ENCODE measurements around the gene SEC11A. TPM values are rescaled to one million over a fixed set of nuclear protein-coding genes. Genes with fewer than 3 reads are reported as not detected.

The SEC11A gene
- total RNA-seq, 1 donor = 202 TPM

GRCh38 chr15:84624359-84624758, 91.6 kb downstream of the SEC11A start:
- no peak overlapping the region for H3K27ac ChIP-seq (ENCODE audit: low read depth, low read length)
- peaks cover 25% of the 10 kb centered on the region for H3K9me3 ChIP-seq (ENCODE audit: low read depth, low read length)
- no peaks in the 10 kb centered on the region for H3K4me1 ChIP-seq (ENCODE audit: insufficient read depth, low read length)
- H3K4me2 ChIP-seq (ENCODE audit: insufficient read depth, low read length) = no peak overlapping the region
- DNase-seq (ENCODE audit: insufficient read length, low spot score, missing footprints) = no peak
- H2AFZ ChIP-seq (ENCODE audit: low read length) = no peak overlapping the region
- H3K79me2 ChIP-seq (ENCODE audit: insufficient read depth, low read length) = no peaks in the 10 kb centered on the region
- H3K27me3 ChIP-seq (ENCODE audit: insufficient read depth, low read length) = no peaks in the 10 kb centered on the region
- no peaks in the 10 kb centered on the region for H4K20me1 ChIP-seq (ENCODE audit: insufficient read depth, low read length)
- H3K36me3 ChIP-seq (ENCODE audit: insufficient read depth, low read length) = peaks cover 21% of the 10 kb centered on the region
- no peak overlapping the region for H3K4me3 ChIP-seq (ENCODE audit: insufficient read depth, low read length)
- no peak for TF ChIP-seq CTCF (IDR thresholded peaks at IDR 0.05; ENCODE audit: extremely low read depth, low read depth, low read length)

DNA sequence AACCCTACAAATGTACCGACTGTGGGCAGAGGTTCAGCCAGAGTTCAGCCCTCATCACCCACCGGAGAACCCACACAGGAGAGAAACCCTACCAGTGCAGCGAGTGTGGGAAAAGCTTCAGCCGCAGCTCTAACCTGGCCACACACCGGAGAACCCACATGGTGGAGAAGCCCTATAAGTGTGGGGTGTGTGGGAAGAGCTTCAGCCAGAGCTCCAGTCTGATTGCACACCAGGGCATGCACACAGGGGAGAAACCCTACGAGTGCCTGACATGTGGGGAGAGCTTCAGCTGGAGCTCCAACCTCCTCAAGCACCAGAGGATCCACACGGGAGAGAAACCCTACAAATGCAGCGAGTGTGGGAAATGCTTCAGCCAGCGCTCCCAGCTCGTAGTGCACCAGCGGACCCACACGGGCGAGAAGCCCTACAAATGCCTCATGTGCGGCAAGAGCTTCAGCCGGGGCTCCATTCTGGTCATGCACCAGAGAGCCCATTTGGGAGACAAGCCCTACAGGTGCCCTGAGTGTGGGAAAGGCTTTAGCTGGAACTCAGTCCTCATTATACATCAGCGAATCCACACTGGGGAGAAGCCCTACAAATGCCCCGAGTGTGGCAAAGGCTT, 94.5 kb downstream of the SEC11A start:
- TF ChIP-seq CTCF (IDR thresholded peaks at IDR 0.05; ENCODE audit: extremely low read depth, low read depth, low read length) = no peak
- no peak overlapping the region for H3K4me2 ChIP-seq (ENCODE audit: insufficient read depth, low read length)

DNA sequence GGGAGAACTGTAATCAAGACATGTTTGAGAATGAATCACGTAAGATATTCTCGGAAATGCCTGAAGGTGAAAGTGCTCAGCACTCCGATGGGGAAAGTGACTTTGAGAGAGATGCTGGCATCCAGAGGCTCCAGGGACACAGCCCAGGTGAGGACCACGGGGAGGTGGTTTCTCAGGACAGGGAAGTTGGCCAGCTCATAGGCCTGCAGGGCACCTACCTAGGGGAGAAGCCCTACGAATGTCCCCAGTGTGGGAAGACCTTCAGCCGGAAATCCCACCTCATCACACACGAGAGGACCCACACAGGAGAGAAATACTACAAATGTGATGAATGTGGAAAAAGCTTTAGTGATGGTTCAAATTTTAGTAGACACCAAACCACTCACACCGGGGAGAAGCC, 95.3 kb downstream of the SEC11A start:
- no peak for DNase-seq (ENCODE audit: insufficient read length, low spot score, missing footprints)

More for the DNA sequence above, 94.5 kb downstream of the SEC11A start:
- H3K79me2 ChIP-seq (ENCODE audit: insufficient read depth, low read length) = no peaks in the 10 kb centered on the region
- no peaks in the 10 kb centered on the region for H3K27me3 ChIP-seq (ENCODE audit: insufficient read depth, low read length)
- no peak overlapping the region for H3K4me3 ChIP-seq (ENCODE audit: insufficient read depth, low read length)
- no peaks in the 10 kb centered on the region for H4K20me1 ChIP-seq (ENCODE audit: insufficient read depth, low read length)
- H3K9me3 ChIP-seq (ENCODE audit: low read depth, low read length) = peaks cover 25% of the 10 kb centered on the region
- H2AFZ ChIP-seq (ENCODE audit: low read length) = no peak overlapping the region
- DNase-seq (ENCODE audit: insufficient read length, low spot score, missing footprints) = no peak
- H3K36me3 ChIP-seq (ENCODE audit: insufficient read depth, low read length) = peaks cover 21% of the 10 kb centered on the region
- no peaks in the 10 kb centered on the region for H3K4me1 ChIP-seq (ENCODE audit: insufficient read depth, low read length)
- no peak overlapping the region for H3K27ac ChIP-seq (ENCODE audit: low read depth, low read length)

More for the DNA sequence above, 95.3 kb downstream of the SEC11A start:
- no peak overlapping the region for H3K27ac ChIP-seq (ENCODE audit: low read depth, low read length)
- H3K36me3 ChIP-seq (ENCODE audit: insufficient read depth, low read length) = peaks cover 21% of the 10 kb centered on the region
- no peak for TF ChIP-seq CTCF (IDR thresholded peaks at IDR 0.05; ENCODE audit: extremely low read depth, low read depth, low read length)
- no peaks in the 10 kb centered on the region for H4K20me1 ChIP-seq (ENCODE audit: insufficient read depth, low read length)
- no peaks in the 10 kb centered on the region for H3K4me1 ChIP-seq (ENCODE audit: insufficient read depth, low read length)
- H3K27me3 ChIP-seq (ENCODE audit: insufficient read depth, low read length) = no peaks in the 10 kb centered on the region
- H3K79me2 ChIP-seq (ENCODE audit: insufficient read depth, low read length) = no peaks in the 10 kb centered on the region
- peaks cover 25% of the 10 kb centered on the region for H3K9me3 ChIP-seq (ENCODE audit: low read depth, low read length)
- H2AFZ ChIP-seq (ENCODE audit: low read length) = no peak overlapping the region
- H3K4me2 ChIP-seq (ENCODE audit: insufficient read depth, low read length) = no peak overlapping the region
- H3K4me3 ChIP-seq (ENCODE audit: insufficient read depth, low read length) = no peak overlapping the region

Other genes with a start within 250 kb of the SEC11A start
- 14.1 and 14.7 TPM in 2 replicates for gene ZSCAN2, start 115.1 kb downstream of the SEC11A start, total RNA-seq
- 34.5 and 35.1 TPM in 2 replicates for gene WDR73, start 61.9 kb downstream of the SEC11A start, total RNA-seq
- gene NMB, start 57.9 kb downstream of the SEC11A start, total RNA-seq = 6.9 and 8.5 TPM in 2 replicates
- gene ZNF592, start 32.5 kb upstream of the SEC11A start, total RNA-seq = 11.2 and 12.4 TPM in 2 replicates
- gene ALPK3, start 101.2 kb upstream of the SEC11A start, total RNA-seq = 0.36 and 0.59 TPM in 2 replicates
- gene SLC28A1, start 168.5 kb upstream of the SEC11A start, total RNA-seq = not detected in 2 replicates

Data from osteoblast (primary cell).